NB4 (cell line): ENCODE results near the gene SNAP29.

Source experiments
- CTCF ChIP-seq: IDR thresholded peaks from one replicate; pipeline ENCODE4 v1.5.1; 2012; ENCODE audit warnings: low read depth, low read length
- MYC ChIP-seq: IDR thresholded peaks from 2 replicates; pipeline ENCODE4 v1.6.1; 2011; ENCODE audit warnings: low read depth, low read length
- POLR2A ChIP-seq: IDR thresholded peaks from 2 replicates; pipeline ENCODE4 v1.6.1; 2011; ENCODE audit warnings: mild to moderate bottlenecking; ENCODE audit not compliant: insufficient read length; ENCODE audit errors: extremely low read depth

GRCh38 chr22:20822240-20822639 lies 36.6 kb upstream of the SNAP29 start:
- TF ChIP-seq POLR2A = no peak
- no peak for TF ChIP-seq CTCF
- no peak for TF ChIP-seq MYC
